H1 (cell line): ENCODE results near the gene CHRNA1. TPM values are rescaled to one million over a fixed set of nuclear protein-coding genes. Genes with fewer than 3 reads are reported as not detected.

ENCODE experiments used
- CTCF ChIA-PET: fragments of 300-600 bp; sonication (Branson Sonifier 250); formaldehyde crosslinking; loops from one replicate; lab custom pipeline; 2021; ENCODE audit not compliant: partially characterized antibody; lab: Charles Lee
- POLR2A ChIA-PET: fragments of 300-600 bp; sonication (Branson Sonifier 250); formaldehyde crosslinking; loops from one replicate; lab custom pipeline; 2021; ENCODE audit warnings: inconsistent platforms; ENCODE audit not compliant: partially characterized antibody; lab: Charles Lee
- DNase-seq, 2 experiments: peaks; one replicate each; pipeline versions ENCODE4 v3.0.0 to v3.0.0-alpha.2; 2010 to 2022; ENCODE audit warnings: low spot score in 2 of 2, low read depth in 1 of 2, mixed read lengths in 1 of 2
- FAIRE-seq: peaks from 2 replicates; lab custom pipeline; 2011; peaks lifted over from hg19 to GRCh38; lab: Jason Lieb, UNC
- H2AFZ ChIP-seq: 2 replicates; pipeline ENCODE4 v1.8.1; 2012; ENCODE audit warnings: low read length, inconsistent platforms
- H2AK5ac ChIP-seq: 2 replicates; pipeline ENCODE4 v1.6.1; 2013; ENCODE audit warnings: low read depth, low read length
- H2BK120ac ChIP-seq: replicated peaks from 2 replicates; pipeline ENCODE3; 2013; ENCODE audit warnings: low read depth, low read length, inconsistent platforms
- H2BK12ac ChIP-seq: 2 replicates; pipeline ENCODE4 v1.6.1; 2013; ENCODE audit warnings: low read depth, low read length
- H2BK15ac ChIP-seq: 2 replicates; pipeline ENCODE4 v1.6.1; 2013; ENCODE audit warnings: low read length
- H2BK20ac ChIP-seq: 2 replicates; pipeline ENCODE4 v1.6.1; 2013; ENCODE audit warnings: low read length
- H2BK5ac ChIP-seq: 2 replicates; pipeline ENCODE4 v1.6.1; 2013; ENCODE audit warnings: low read depth, low read length
- H3K14ac ChIP-seq: 2 replicates; pipeline ENCODE4 v1.6.1; 2013; ENCODE audit warnings: inconsistent platforms; ENCODE audit not compliant: insufficient read length
- H3K18ac ChIP-seq: 2 replicates; pipeline ENCODE4 v1.6.1; 2013; ENCODE audit warnings: low read length; ENCODE audit errors: extremely low read depth
- H3K23ac ChIP-seq: 2 replicates; pipeline ENCODE4 v1.6.1; 2013; ENCODE audit warnings: inconsistent platforms; ENCODE audit not compliant: insufficient read length
- H3K23me2 ChIP-seq: 2 replicates; pipeline ENCODE4 v1.6.1; 2013; ENCODE audit warnings: low read depth, low read length
- H3K27ac ChIP-seq: 2 replicates; pipeline ENCODE4 v1.6.1; 2011; ENCODE audit warnings: low read depth, low read length, inconsistent platforms
- H3K27me3 ChIP-seq, 4 experiments: replicated peaks in 1 of 4; 1 replicate in 1 of 4; 2 replicates in 3 of 4; pipeline versions ENCODE4 v1.6.1 to v1.8.1; 2011 to 2013; ENCODE audit warnings: low read length in 3 of 4, mild to moderate bottlenecking in 3 of 4, inconsistent platforms in 2 of 4, mixed read lengths in 2 of 4, moderate library complexity in 1 of 4; ENCODE audit not compliant: control insufficient read depth in 3 of 4, insufficient read depth in 3 of 4; ENCODE audit errors: extremely low read depth in 1 of 4
- H3K36me3 ChIP-seq, 4 experiments: 2 replicates each; pipeline versions ENCODE4 v1.6.1 to v1.8.1; 2011 to 2013; ENCODE audit warnings: mild to moderate bottlenecking in 4 of 4, low read length in 3 of 4, moderate library complexity in 2 of 4, control low read depth in 1 of 4, inconsistent platforms in 1 of 4; ENCODE audit not compliant: insufficient read depth in 4 of 4, control insufficient read depth in 2 of 4
- H3K4ac ChIP-seq: replicated peaks from 2 replicates; pipeline ENCODE3; 2013; ENCODE audit warnings: low read length, low read depth, mixed read lengths, inconsistent platforms; ENCODE audit not compliant: insufficient read length
- H3K4me1 ChIP-seq, 4 experiments: replicated peaks in 1 of 4; 1 replicate in 1 of 4; 2 replicates in 3 of 4; pipeline versions ENCODE4 v1.6.1 to v1.8.1; 2011 to 2013; ENCODE audit warnings: low read length in 3 of 4, inconsistent platforms in 2 of 4, mixed read lengths in 1 of 4; ENCODE audit not compliant: insufficient read depth in 4 of 4, control insufficient read depth in 3 of 4
- H3K4me2 ChIP-seq, 2 experiments: 2 replicates each; pipeline versions ENCODE4 v1.6.1 to v1.8.1; 2011 to 2013; ENCODE audit warnings: low read depth in 2 of 2, low read length in 2 of 2, control low read depth in 1 of 2, inconsistent platforms in 1 of 2, mild to moderate bottlenecking in 1 of 2; ENCODE audit not compliant: insufficient read depth in 1 of 2
- H3K4me3 ChIP-seq, 4 experiments: fragments of 200-600, 300-600 bp in 1 of 4; sonication (generic), shearing (Covaris generic), sonication (Bioruptor Twin) in 1 of 4; 2 replicates each; pipeline versions ENCODE4 v1.5.1 to v1.8.1; 2011 to 2016; ENCODE audit warnings: low read length in 4 of 4, low read depth in 3 of 4, control low read depth in 2 of 4, inconsistent platforms in 2 of 4, mild to moderate bottlenecking in 2 of 4, mixed read lengths in 1 of 4, moderate library complexity in 1 of 4; ENCODE audit not compliant: insufficient read depth in 2 of 4; ENCODE audit errors: extremely low read depth in 1 of 4
- H3K56ac ChIP-seq: replicated peaks from 2 replicates; pipeline ENCODE3; 2013; ENCODE audit warnings: low read depth, mild to moderate bottlenecking, mixed read lengths, low read length, inconsistent platforms; ENCODE audit not compliant: insufficient read length
- H3K79me1 ChIP-seq: 2 replicates; pipeline ENCODE4 v1.6.1; 2013; ENCODE audit warnings: low read depth, low read length, control low read depth
- H3K79me2 ChIP-seq, 2 experiments: 2 replicates each; pipeline versions ENCODE4 v1.6.1 to v1.8.1; 2012 to 2013; ENCODE audit warnings: low read length in 2 of 2, mild to moderate bottlenecking in 2 of 2, inconsistent platforms in 1 of 2; ENCODE audit not compliant: insufficient read depth in 2 of 2, control insufficient read depth in 1 of 2
- H3K9ac ChIP-seq, 4 experiments: replicated peaks in 1 of 4; 1 replicate in 1 of 4; 2 replicates in 3 of 4; pipeline versions ENCODE4 v1.6.1 to v1.8.1; 2011 to 2013; ENCODE audit warnings: low read depth in 3 of 4, low read length in 3 of 4, control low read depth in 2 of 4, mild to moderate bottlenecking in 2 of 4, moderate library complexity in 2 of 4, inconsistent platforms in 1 of 4; ENCODE audit errors: extremely low read depth in 1 of 4
- H3K9me3 ChIP-seq, 2 experiments: 2 replicates each; pipeline versions ENCODE4 v1.6.1 to v1.8.1; 2012 to 2013; ENCODE audit warnings: mild to moderate bottlenecking in 2 of 2, moderate library complexity in 2 of 2, control low read depth in 1 of 2, inconsistent platforms in 1 of 2, low read depth in 1 of 2, low read length in 1 of 2, mixed read lengths in 1 of 2; ENCODE audit not compliant: insufficient read depth in 2 of 2
- H4K20me1 ChIP-seq, 2 experiments: replicated peaks in 1 of 2; 2 replicates each; pipeline versions ENCODE3 to v1.8.1; 2011 to 2013; ENCODE audit warnings: inconsistent platforms in 2 of 2, low read length in 2 of 2, mild to moderate bottlenecking in 1 of 2; ENCODE audit not compliant: insufficient read depth in 2 of 2, control insufficient read depth in 1 of 2
- H4K5ac ChIP-seq: 2 replicates; pipeline ENCODE4 v1.6.1; 2013; ENCODE audit warnings: low read length, low read depth, mixed read lengths, inconsistent platforms; ENCODE audit not compliant: insufficient read length
- H4K8ac ChIP-seq: 2 replicates; pipeline ENCODE4 v1.8.0; 2013; ENCODE audit warnings: mild to moderate bottlenecking, moderate library complexity, low read length, inconsistent platforms; ENCODE audit not compliant: insufficient read depth; ENCODE audit errors: extremely low read depth
- H4K91ac ChIP-seq: replicated peaks from 2 replicates; pipeline ENCODE3; 2013; ENCODE audit warnings: low read length, mixed read lengths, inconsistent platforms; ENCODE audit not compliant: insufficient read length
- ASH2L ChIP-seq: fragments of 200-600, 300-600 bp; sonication (generic); IDR thresholded peaks from one replicate; pipeline ENCODE4 v1.7.1; 2017; ENCODE audit warnings: low read length
- BACH1 ChIP-seq: IDR thresholded peaks from 2 replicates; pipeline ENCODE4 v1.6.1; 2012; ENCODE audit warnings: low read length, improper control_type of control experiment
- CBX5 ChIP-seq: fragments of 300-800, 300-1000 bp; sonication (generic); IDR thresholded peaks from 2 replicates; pipeline ENCODE4 v1.7.1; 2016; ENCODE audit warnings: antibody characterized with exemption, low read length, low read depth
- EP300 ChIP-seq, 2 experiments: IDR thresholded peaks; 1 replicate in 1 of 2; 2 replicates in 1 of 2; pipeline ENCODE4 v1.6.1; 2011 to 2012; ENCODE audit warnings: low read depth in 2 of 2, low read length in 2 of 2, mild to moderate bottlenecking in 2 of 2, borderline replicate concordance in 1 of 2, inconsistent platforms in 1 of 2, moderate library complexity in 1 of 2
- EZH2 ChIP-seq: fragments of 200-600 bp; sonication (generic); IDR thresholded peaks from 2 replicates; pipeline ENCODE4 v1.7.1; 2012; ENCODE audit warnings: low read depth, mild to moderate bottlenecking, moderate library complexity, low read length, inconsistent platforms; ENCODE audit not compliant: severe bottlenecking
- GTF2F1 ChIP-seq: IDR thresholded peaks from 2 replicates; pipeline ENCODE4 v1.6.1; 2012; ENCODE audit warnings: low read depth, low read length, improper control_type of control experiment, borderline replicate concordance
- SP2 ChIP-seq: IDR thresholded peaks from 2 replicates; pipeline ENCODE4 v1.6.1; 2012; ENCODE audit warnings: mild to moderate bottlenecking, low read length, inconsistent platforms
- WGBS, 2 experiments: shearing (Covaris generic) in 1 of 2; methylation state at CpG; one replicate each; pipeline versions ENCODE4 v1.1.6 to v1.1.7; 2013 to 2015; ENCODE audit warnings: low lambda C conversion rate in 2 of 2, mixed read lengths in 2 of 2, inconsistent platforms in 1 of 2, low coverage in 1 of 2, missing lambda C conversion rate in 1 of 2; ENCODE audit not compliant: insufficient replicate concordance in 2 of 2, insufficient coverage in 1 of 2, insufficient read length in 1 of 2; ENCODE audit errors: extremely low coverage in 1 of 2, missing lambda C conversion rate in 1 of 2; 5-methylcytosine and 5-hydroxymethylcytosine counted together
- polyA plus RNA-seq, 7 experiments: library from polyadenylated mRNA; depleted of rRNA in 3 of 7; stranded (reverse) in 5 of 7; unstranded in 2 of 7; fragments of >200 nt in 5 of 7; fragments of 200-250 nt in 2 of 7; gene quantifications; 1 replicate in 5 of 7; 2 replicates in 1 of 7; 4 replicates in 1 of 7; pipeline versions ENCODE4 v1.2.1 to v1.2.3, GENCODE V29; 2011 to 2013; ENCODE audit warnings: missing spikeins in 2 of 7, mixed read lengths in 2 of 7
- total RNA-seq: library from RNA; stranded (reverse); fragmentation: NEBNext Ultra II Directional; extraction: Animal tissue kit (Norgen Biotek cat#: 25700); gene quantifications from 2 replicates; pipeline ENCODE4 v1.2.1, GENCODE V29; 2021

The CHRNA1 gene
- total and polyA plus RNA-seq, 2 of the 8 experiments (the other 6 are each of a cell fraction or from before 2014, with no cell fraction given), result 0.11 to 0.15 TPM

DNA sequence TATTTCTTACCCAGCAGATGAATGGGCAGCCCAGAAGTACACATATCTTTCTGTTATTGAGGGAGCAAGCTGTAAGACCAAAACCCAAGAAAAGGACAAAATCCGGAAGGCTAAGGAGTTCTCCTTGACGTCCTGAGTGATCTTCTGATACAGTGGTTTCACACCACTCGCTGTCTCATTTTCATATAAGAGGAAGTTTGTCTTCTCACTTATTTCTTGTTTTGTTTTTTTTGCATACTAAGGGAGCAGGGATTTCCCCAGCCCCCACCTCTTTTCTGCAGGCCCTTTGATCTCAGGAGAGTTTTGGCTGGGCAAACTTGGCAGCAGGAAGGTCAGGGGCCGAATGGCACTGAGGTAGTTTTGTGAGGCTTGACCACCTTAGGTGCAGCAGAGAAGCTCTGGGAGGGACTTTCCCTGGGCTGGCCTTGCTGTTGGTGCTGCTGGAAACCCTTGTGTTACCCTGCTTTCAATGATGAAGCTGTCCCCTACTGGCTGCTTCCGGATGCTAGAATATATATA, 13.3 kb downstream of the CHRNA1 start:
- POLR2A ChIA-PET, result interaction anchor here (1.0 kb wide), 1 partner anchor 239 kb away, joined by 3 read pairs; no protein-coding TSS in a partner anchor
- CTCF ChIA-PET, result interaction anchor here (0.6 to 5.0 kb wide), 5 partner anchors 13 to 233 kb away, joined by 3 to 52 read pairs (median 3); partner anchors contain the start of gene CHRNA1

More for the DNA sequence above, 13.3 kb downstream of the CHRNA1 start:
- no peaks in the 10 kb centered on the region for H3K9me3 ChIP-seq
- no peak overlapping the region for H3K18ac ChIP-seq
- H2AK5ac ChIP-seq, result no peak overlapping the region
- H3K79me2 ChIP-seq, result no peaks in the 10 kb centered on the region
- no peak overlapping the region for H3K14ac ChIP-seq
- no peaks in the 10 kb centered on the region for H4K20me1 ChIP-seq
- no peak overlapping the region; a peak in 1 of 7 replicates for H3K9ac ChIP-seq
- H2BK20ac ChIP-seq, result peak overlapping the region; percentile 41; the same call in 1 of the 2 replicates
- H4K91ac ChIP-seq, result no peak overlapping the region
- no peak overlapping the region for H3K56ac ChIP-seq
- H3K4me1 ChIP-seq, result peaks cover 0 to 2% (median 1%) of the 10 kb centered on the region in 4 experiments; a peak in 3 of 7 replicates
- no peak overlapping the region for H2BK120ac ChIP-seq
- 86% methylated on average over 5 of the region's 5 CpGs; no CpG with 5 or more reads in 1 of the 2 experiments for WGBS, 2 experiments
- no peaks in the 10 kb centered on the region for H3K27me3 ChIP-seq
- DNase-seq, result no peak
- no peak overlapping the region; the same call in none of the 2 replicates for H4K8ac ChIP-seq
- no peak overlapping the region for H4K5ac ChIP-seq
- H3K4me2 ChIP-seq, result no peak overlapping the region
- FAIRE-seq, result no peak
- H3K4me3 ChIP-seq, result no peak overlapping the region
- H3K36me3 ChIP-seq, result no peaks in the 10 kb centered on the region
- no peaks in the 10 kb centered on the region for H3K79me1 ChIP-seq
- peak overlapping the region; percentile 77; the same call in 1 of the 2 replicates for H2BK15ac ChIP-seq
- 0 out of 2 replicates have a peak overlapping the region, but pooled peaks have one; percentile 100 for H2BK12ac ChIP-seq
- TF ChIP-seq EP300 (IDR thresholded peaks at IDR 0.05; ENCODE audit: borderline replicate concordance in 1 of 2, low read depth in 2 of 2, low read length in 2 of 2), result no peak
- TF ChIP-seq SP2, result no peak
- no peak for TF ChIP-seq BACH1
- TF ChIP-seq EZH2, result no peak
- no peak for TF ChIP-seq GTF2F1
- no peak for TF ChIP-seq ASH2L
- no peak for TF ChIP-seq CBX5
- no peak overlapping the region for H2BK5ac ChIP-seq
- H3K4ac ChIP-seq, result no peak overlapping the region
- no peak overlapping the region for H3K23ac ChIP-seq
- H2AFZ ChIP-seq, result no peak overlapping the region
- no peak overlapping the region for H3K27ac ChIP-seq
- no peaks in the 10 kb centered on the region for H3K23me2 ChIP-seq
